ENCODE measurements around the gene AKAP8.

DNA sequence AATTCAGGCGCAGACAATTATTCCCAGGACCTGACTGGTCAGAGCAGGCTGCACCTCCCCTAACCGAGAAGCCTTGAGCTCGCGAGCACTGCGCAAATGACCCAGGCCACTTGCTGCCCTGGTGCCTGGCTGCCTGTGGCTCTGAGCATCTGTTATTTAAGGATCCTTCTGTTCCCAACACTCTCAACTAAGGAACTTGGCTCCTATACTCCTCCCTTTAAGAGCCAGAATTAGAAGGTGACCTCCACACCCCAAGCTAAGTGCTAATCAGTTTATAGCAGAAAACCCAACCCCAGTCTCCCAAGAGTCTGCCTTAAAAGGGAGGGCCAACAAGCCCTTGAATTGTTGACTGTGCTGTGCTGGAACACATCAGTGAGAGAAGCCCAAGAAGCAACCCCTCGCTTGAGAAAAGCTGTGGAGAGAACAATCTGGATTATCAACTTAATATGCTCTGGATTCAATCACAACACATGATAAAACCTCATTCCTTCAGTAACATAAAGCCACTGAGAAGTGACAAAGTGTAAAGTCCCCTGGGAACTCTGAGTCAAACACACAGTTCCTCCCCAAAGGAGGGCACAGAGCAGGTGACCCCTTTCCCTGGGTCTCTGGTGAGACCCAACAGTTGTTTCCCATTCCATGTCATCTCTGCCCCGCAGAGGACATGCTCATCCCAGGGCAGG is 24.7 kb upstream of the AKAP8 start:
- TF ChIP-seq CTCF (conservative IDR thresholded peaks at IDR 0.05; ENCODE audit: low read length) (no peak), EZH2phosphoT487 (IDR thresholded peaks at IDR 0.05; ENCODE audit: borderline replicate concordance) (no peak)

Data from Loucy (cell line).